Measurements from ENCODE around the gene CUEDC2.

CUEDC2 gene

DNA sequence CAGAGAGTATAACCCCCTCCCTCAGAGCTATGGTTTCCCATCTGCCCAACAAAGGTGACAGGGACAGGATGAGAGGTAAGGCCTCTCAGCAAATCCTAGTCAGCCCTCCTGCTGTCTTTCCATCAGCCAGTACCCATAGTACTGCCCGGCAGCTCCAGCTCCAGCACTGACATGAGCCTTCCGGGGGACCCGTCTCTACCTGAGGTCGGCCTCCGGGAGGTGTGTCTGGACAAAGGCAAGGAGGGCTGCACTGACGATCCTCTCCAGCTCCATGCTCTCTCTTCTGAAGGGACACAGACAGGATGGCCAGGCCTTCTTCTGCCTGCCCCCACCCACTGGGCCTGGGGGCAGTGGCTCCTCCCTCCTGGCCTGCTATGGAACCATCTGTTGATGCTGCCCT is 7.5 kb downstream of the CUEDC2 start:
- DNase-seq (ENCODE audit: low spot score) = no peak

DNA sequence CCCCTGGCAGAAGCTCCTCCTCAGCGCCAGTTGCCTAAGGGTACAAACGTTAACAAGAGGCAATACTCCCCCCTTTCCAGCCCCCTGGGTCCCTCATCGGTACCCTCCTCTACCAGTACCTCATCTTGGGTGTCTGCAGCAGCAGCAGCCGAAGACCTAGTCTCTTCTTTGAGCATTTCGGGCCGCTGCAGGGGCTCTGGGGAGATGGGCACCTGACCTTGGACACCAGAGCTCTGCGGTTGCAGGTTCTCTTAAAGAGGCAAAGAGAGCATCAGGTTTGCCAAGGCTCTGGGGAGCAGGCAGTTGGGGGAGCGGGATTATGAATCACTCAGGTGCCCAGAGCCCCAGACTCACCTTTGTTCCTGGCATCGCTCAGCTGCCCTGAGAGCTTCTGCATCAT is 8.2 kb downstream of the CUEDC2 start:
- DNase-seq (ENCODE audit: low spot score) = no peak

DNA sequence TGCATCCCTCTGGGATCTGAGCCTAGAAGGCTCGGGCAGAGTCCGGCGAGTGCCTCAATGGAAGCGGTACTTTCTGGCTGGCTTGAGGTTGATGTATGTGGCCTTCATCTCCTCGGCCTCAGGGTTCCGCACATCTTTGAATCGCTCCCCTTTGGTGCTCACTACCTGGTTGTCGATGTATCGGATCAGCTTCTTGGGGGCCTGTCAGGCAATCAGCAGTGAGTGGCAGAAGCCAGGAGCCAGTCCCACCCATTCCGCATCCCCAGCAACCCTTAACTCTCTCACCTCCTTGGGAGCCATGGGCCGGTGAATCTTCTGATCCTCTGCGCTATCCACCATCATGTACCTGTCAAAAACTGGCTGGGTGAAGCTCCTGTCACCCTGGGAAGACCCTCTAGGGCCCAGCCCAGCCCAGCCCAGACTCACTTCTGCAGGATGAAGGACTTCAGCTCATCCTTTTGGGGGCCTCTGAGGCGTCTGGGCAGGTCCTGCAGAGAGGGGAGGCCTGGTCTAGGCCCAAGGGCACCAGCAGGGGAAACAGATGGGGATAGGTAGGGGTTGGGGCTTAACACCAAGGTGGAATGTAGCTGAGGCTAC is 8.9 kb downstream of the CUEDC2 start:
- no peak for DNase-seq (ENCODE audit: low spot score)

DNA sequence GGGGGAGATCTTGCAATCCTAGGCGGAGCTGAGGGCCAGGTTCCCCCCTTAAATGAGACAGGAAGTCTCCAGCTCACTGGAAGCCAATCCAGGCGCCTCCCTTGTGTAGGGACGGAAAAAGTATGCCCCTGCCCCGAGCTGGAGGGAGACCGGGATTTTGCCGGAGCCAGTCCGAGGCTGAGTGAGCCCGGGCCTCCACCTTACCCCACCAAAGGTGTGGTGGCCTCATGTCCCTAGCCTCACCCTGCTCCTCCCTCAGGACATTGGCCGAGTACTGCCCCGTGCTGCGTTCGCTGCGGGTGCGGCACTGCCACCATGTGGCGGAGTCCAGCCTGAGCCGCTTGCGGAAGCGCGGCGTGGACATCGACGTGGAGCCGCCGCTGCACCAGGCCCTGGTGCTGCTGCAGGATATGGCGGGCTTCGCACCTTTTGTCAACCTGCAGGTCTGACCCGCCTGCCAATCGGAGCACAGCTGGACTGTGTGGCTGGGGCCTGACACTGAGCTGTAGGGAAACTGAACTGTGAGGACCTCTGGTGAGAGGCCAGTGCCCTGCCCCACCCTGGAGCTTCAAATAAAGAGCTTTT is 9.7 kb downstream of the CUEDC2 start:
- DNase-seq (ENCODE audit: low spot score) = peak; percentile 48

DNA sequence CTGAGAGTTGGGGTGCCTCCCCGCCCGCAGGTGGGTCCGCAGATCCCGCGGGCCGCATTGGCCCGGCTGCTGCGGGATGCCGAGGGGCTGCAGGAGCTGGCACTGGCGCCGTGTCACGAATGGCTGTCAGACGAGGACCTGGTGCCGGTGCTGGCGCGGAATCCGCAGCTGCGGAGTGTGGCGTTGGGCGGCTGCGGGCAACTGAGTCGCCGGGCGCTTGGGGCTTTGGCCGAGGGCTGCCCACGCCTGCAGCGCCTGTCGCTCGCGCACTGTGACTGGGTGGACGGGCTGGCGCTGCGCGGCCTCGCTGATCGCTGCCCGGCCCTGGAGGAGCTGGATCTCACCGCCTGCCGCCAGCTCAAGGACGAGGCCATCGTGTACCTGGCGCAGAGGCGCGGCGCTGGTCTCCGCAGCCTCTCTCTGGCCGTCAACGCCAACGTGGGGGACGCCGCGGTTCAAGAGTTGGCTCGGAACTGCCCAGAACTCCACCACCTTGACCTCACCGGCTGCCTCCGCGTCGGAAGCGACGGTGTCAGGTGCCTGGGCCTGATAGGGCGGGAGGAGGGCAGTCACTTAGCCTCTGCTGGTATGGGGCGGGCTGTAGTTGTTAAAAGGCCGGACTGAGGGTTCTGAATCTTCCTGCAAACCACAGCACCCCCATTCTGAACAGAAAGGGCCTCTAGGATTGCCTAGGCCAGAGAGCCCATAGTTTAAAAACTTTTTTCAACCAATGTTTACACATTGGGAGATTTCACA is 10.4 kb downstream of the CUEDC2 start:
- DNase-seq (ENCODE audit: low spot score) = no peak

DNA sequence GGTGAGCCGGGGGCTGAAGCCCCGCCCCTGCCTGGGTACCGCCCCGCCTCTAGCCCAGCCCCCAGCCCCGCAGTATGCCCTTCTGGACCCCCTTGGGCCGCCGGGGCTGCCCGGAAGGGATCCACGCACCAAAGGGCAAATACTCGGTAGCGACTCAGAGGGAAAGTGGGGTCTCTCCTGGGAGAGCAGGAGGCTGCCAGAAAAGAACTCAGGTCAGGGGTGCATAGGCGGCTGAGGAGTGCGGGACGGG is 10.9 kb downstream of the CUEDC2 start:
- DNase-seq (ENCODE audit: low spot score) = no peak

DNA sequence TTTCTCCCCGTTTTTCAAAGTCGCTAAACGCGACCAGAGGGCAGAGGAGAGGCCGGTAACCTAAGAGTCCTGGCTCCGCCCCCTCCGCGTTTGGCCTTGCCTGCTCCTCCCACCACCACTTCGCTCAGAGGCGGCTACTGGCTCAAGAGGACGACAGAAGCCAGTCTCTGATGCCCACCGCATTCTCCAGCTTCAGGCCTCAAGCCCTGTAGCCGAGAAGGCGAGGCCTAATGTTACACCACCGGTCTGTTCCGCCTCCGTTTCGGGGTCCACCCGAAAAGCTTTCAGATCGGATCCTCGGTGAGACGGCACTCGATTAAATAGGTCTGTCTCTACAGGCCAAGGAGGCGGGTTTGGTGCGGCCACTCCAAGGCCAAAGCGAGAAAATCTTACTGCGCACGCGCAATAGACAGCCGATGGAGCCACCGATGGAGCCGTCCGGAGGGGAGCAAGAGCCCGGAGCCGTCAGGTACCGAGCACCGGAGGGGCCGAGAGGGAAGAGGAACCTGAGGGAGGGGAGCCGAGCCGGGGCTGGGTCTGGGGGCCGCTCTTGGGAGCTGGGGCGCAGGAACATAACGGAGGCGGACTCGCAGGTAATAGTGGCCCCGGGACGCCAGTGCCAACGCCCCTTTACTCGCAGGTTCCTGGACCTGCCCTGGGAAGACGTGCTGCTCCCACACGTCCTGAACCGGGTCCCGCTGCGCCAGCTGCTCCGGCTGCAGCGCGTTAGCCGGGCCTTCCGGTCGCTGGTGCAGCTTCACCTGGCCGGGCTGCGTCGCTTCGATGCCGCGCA is 11.5 kb downstream of the CUEDC2 start, which contains the start of gene FBXL15:
TSS of gene FBXL15 (plus strand) at position 123 of the 793 bp plus-strand sequence. CDS start at position 417, 294 bp downstream.
- DNase-seq (ENCODE audit: low spot score) = peak; percentile 96

DNA sequence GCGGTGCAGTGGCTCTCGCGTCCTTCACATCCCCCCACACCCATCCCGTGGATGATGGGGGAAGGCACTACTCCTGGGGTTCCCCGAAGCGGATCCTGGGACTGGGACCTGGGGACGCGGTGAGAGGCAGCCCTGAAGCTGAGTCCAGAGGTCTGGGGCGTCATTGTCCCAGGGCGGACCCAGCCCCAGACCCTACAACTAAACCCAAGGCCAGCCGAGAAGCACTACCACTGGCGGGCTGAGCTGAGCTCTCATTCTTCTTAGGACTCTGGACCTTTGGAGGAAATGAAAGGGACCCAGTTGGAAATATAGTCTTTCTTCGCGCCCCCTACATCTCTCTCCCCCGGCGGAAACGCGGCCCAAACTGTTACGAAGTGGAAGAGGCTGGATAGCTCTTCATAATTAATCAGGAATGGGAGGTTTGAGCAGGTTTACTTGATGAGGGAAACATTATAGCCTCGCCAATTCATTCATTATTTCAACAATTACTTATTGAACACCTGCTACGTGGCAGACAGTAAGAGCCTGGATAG is 12.1 kb downstream of the CUEDC2 start:
- DNase-seq (ENCODE audit: low spot score) = no peak

DNA sequence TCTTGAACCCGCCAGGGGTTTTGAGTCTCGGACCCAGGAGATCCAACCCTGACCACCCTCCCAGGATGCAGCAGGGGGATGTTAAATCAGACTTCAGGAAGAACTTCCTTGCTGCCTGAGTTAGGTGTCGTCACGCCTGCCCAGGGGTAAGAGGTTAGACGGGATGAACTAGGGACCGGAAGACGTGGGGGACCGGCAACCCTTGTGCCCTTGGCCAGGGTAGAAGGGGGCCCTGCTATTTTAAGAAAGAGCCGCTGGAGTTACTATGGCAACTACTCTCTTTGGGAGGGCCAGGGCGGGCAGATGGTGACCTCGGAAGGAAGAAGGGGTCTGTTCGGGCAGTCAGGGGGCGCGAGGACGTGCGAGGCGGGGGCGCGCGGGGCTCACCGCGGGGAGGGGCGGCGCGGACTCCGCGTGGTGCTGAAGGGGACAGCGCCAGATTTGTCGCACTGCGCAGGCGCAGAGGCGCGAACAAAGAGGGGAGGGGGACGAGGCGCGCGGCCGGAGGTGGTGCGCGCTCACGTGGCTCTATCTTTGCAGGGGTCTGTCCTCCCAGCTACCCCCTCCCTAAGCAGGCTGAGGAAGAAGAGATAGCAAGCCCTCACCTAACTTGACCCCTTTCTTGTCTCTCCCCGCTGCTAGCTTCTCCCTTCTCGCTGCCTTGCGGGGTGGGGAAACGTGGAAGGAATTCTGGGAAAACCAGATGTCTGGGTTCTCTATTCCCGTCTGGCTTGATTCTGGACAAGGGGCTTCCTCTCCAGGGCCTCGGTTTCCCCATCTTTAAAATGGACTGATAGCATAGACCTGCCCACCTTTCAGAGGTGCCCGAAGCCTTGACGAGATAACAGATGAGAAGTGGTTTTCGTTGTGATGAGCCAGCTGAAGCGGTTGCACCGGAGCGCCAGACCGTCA is 12.8 kb downstream of the CUEDC2 start:
- peak; percentile 80 for DNase-seq (ENCODE audit: low spot score)

DNA sequence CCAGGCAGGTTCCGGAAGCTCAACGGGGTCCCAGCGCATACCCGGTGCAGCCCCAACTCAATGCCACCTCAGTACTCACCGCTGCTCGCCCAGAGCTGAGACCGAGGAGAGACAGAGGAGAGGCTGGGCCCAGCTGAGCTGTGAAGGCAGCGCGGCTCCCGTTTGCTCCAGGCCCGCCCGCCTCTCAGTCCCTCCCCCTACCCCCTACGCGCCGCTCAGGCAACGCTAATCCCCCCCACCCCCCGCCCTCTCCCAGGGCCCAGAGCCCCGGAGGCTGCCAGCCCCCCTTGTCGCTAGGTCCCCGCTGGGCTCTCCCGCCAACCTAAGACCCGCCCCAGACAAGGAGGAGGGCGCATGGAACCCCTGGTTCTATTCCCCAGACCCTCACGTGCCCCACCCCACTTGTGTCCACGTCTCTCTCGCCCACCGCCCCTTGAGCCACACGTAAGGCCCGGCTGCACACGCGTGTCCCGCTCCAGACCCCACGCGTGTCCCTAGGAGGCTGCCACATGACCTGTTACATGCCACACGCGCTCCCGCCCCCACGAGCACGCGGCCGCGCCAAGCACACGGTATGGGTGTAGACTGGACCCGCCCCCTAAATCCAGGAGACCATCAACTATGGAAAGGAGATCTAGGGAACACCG is 13.6 kb downstream of the CUEDC2 start, which contains the start of gene PSD:
TSS of gene PSD (minus strand) at position 164 of the 647 bp plus-strand sequence. CDS start 1,747 bp downstream, outside the sequence.
- DNase-seq (ENCODE audit: low spot score) = no peak

DNA sequence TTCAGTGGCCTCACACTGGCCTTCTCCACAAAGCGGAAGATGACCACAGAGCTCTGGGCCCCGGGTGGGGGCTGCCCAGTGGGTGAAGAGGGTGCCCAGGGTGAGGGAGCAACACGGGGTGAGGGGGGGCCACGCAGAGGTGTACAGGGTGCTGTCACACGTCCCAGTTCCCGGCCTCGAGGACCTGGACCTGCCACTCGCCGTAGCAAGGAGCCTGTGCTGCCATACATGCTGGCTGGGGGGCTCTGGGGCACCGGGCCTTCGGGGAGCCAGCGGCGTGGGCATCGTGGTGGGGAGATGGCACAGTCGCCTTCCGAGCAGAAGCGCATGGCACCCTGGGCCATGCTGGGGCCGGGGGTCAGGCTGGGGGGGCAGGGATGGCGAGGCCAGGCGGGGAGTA is 15.7 kb downstream of the CUEDC2 start:
- no peak for DNase-seq (ENCODE audit: low spot score)

DNA sequence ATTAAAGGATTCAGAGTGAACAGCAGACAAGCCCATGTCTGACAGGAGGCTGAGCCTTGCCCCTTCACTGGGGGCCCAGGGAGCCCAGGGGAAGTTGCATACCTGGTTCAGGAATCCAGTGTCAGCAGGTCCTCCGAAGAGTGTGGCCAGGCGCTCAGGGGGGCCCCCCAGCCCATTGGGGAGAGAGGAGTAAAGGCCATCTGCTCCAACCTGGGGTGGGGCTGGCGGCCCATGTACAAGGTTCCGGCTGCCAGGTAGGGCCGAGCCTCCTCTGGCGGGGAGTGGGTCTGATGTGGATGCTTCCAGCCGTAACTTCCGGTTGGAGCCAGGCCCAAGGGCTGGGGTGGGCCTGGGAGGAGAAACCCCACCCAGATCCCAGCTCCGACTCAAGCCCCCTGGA is 16.1 kb downstream of the CUEDC2 start:
- no peak for DNase-seq (ENCODE audit: low spot score)

DNA sequence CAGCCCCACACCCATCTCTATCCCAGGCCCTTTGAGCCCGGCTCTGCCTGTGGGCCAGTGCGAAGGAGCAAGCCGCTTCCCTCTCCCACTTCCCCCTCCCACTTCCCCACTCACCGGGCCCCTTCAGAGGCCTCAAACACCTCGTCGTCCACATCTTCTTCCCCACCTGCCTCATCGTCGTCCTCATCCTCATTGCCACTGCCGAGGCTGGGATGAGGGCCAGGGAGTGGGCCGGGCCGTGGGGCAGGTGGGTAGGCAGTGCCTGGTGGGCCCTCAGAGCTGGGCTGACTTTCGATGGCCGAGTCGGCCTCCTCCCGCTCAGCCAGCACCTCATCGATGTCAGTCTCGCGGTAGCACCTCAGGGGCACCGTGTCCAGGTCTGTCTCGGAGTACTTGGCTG is 17.6 kb downstream of the CUEDC2 start:
- DNase-seq (ENCODE audit: low spot score) = no peak

DNA sequence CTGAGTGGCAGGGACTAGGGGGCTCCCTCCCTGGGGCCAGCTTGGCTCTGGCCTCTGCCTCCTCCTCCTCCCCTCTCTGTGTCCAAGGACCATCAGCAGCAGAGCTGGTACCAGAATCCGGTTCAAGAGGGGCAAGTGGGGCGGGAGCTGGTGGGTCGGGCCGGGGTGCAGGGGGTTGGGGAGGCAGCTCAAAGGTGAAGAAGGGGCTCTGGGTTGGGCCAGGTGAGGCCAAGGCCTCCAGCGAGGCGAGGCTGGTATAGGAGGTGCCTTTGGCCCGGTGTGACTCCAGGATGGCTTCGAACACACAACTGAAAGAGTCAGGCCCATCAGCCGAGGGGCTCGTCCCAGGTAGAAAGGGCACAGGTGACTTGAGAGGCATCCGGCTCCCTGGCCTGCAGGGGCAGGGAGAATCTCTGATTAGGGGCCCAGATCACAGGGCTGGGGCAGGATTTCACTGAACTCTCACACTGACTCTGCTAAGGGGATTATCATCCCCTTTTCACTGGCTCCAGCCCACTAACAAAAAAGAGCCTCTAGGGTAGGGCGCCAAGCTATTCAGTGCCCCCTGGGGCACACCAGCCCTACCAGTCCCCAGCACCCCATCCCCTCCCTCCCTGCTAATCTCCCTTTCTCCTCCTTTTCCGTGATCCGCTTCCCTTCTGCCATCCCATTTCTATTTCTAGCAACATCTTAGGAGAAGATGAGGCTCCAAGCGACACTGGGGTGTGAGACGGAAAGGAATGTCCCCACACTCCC is 18.4 kb downstream of the CUEDC2 start:
- DNase-seq (ENCODE audit: low spot score) = no peak

DNA sequence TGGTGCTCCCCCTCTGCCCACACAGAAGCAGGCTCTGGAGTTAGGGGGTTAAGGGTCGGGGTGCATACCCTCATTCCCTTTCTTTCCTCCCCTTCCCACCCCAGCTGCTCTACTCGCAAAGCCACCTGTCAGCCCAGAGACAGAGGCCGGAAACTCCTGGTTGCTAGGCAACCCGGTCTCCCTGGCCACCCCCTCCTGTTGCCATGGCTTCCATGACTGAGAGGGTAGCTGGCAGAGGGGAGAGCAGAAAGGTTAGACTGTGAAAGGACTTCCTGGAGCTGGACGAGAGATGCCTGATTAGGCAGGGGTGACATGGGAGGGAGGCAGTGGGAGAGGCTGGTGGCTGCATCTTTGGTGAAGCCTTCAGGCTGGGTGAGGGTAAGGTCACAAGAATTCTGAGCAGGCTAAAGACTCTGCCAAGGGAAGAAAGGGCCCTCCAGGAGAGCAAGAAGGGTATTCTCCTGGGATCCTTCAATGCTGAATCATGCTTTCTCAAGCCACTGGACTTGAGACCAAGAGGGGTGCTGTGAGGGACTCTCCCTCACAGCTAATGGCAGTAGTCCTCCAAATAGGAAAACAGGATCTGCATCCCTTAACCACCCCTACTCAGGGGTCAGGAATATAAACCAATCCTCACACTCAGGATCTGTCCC is 19.2 kb downstream of the CUEDC2 start:
- DNase-seq (ENCODE audit: low spot score) = peak; percentile 61

DNA sequence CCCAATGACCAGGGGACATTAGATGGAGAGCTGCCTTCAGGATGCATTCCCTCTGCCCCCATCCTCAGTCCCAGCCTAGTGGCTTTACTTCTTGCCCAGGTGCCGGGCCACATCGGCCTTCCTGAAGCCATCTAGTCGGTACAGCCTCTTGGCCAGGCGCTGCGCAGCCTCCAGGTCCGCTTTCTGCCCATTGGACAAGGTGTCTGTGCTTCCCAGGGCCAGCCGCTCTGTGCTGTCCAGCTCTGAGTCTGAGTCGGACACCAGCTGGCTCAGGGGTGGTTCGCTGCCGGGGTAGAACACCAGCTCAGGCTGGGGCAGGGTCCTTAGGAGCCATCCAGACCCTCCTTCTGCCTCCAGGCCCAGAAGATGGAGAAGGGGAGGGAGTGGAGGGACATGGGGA is 20.1 kb downstream of the CUEDC2 start:
- DNase-seq (ENCODE audit: low spot score) = no peak

DNA sequence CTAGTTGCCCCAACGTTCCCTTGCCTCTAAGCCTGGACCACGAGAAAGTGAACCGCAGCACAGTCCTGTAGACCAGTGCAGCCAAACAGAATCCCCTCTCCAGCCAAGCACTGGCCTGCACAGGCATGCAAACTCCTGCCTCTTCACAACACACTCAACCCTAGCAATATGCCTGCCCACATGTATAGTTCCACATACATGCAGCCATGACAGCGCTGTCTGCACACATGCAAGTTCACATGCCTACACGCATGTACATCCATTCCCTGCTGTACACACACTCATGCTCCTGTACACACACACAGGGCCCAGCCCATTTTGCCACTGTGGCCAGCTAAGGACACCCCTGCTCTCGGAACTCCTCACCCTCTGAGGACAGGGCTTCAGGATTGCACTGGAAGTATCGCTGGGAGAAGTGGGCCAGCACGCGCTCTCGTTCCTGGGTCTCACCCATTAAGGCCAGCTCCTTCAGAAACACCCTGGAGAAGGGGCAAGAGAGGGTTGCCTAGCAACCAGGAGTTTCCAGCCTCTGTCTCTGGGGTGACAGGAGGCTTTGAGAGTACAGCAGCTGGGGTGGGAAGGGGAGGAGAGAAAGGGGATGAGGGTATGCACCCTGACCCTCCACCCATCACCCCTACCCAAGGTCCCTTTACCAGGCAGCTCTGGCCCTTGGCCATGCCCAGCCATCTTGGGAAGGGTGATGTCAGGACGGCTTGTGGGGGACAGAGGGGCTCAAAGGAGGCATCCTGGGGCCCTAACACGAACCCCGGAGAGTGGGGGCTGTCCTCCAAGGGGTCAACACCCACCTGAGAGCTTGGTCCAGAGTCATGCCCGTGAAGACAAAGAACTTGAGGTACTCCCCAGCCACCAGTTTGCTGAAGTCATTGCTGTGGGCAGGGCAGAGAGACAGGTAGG is 20.8 kb downstream of the CUEDC2 start:
- no peak for DNase-seq (ENCODE audit: low spot score)

DNA sequence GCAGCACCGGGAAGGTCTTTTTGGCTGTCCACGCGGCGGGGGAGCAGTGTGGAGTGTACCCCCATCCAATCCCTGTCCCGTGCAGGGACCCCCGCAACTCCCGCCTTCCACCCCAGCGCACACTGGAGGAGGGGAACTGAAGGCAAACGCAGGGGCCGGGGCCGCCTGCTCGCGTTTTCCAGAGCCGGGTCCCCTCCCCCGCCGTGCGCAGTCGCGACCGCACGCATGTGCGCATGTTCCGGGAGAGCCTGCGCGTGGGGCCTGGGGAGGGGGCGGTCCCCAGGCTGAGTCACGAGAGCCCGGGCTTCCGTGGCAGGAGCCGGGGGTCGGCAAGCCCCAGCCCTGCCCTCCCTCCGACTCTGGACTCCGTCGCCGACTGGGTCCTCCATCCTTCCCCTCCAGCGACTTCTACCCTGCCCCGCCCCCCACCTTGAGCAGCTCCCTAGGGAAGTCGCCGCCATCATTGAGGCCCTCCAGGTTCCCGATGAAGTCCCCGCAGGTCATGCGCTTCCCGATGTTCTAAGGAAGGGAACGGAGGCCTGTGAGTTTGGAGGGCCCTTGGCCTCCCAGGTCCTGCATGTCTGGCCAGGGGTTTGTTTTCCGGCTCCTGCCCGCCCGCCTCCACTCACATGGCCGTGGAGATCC is 21.8 kb downstream of the CUEDC2 start:
- DNase-seq (ENCODE audit: low spot score) = no peak
